H1 (cell line): ENCODE data around the gene AGAP1.

Source experiments
- GABPA ChIP-seq: IDR thresholded peaks from 2 replicates; pipeline ENCODE4 v1.6.1; 2011; ENCODE audit warnings: mild to moderate bottlenecking, low read length, moderate library complexity, borderline replicate concordance; ENCODE audit not compliant: insufficient read depth
- JUN ChIP-seq: IDR thresholded peaks from 2 replicates; pipeline ENCODE4 v1.6.1; 2011; ENCODE audit warnings: low read depth, mild to moderate bottlenecking, improper control_type of control experiment, low read length
- KDM4A ChIP-seq: IDR thresholded peaks from one replicate; pipeline ENCODE4 v1.7.1; 2012; ENCODE audit warnings: low read depth, mild to moderate bottlenecking, moderate library complexity, low read length, inconsistent platforms; ENCODE audit not compliant: severe bottlenecking
- NANOG ChIP-seq: IDR thresholded peaks from 2 replicates; pipeline ENCODE4 v1.6.1; 2011; ENCODE audit warnings: low read length, low read depth, mild to moderate bottlenecking, inconsistent platforms; ENCODE audit not compliant: insufficient read depth, poor library complexity, severe bottlenecking
- POLR2A ChIP-seq, 2 experiments: IDR thresholded peaks; 1 replicate in 1 of 2; 2 replicates in 1 of 2; pipeline ENCODE4 v1.6.1; 2011; ENCODE audit warnings: low read depth in 2 of 2, low read length in 2 of 2, mild to moderate bottlenecking in 2 of 2; ENCODE audit errors: control extremely low read depth in 1 of 2
- TF ChIP-seq, protein P1 (sequence below), 3 experiments: IDR thresholded peaks; 1 replicate in 2 of 3; 2 replicates in 1 of 3; pipeline versions ENCODE4 v1.5.1 to v1.6.1; 2011; ENCODE audit warnings: low read length in 3 of 3, mild to moderate bottlenecking in 3 of 3, inconsistent platforms in 2 of 3, low read depth in 1 of 3, moderate library complexity in 1 of 3; ENCODE audit not compliant: insufficient read depth in 1 of 3; ENCODE audit errors: control extremely low read depth in 1 of 3

DNA sequence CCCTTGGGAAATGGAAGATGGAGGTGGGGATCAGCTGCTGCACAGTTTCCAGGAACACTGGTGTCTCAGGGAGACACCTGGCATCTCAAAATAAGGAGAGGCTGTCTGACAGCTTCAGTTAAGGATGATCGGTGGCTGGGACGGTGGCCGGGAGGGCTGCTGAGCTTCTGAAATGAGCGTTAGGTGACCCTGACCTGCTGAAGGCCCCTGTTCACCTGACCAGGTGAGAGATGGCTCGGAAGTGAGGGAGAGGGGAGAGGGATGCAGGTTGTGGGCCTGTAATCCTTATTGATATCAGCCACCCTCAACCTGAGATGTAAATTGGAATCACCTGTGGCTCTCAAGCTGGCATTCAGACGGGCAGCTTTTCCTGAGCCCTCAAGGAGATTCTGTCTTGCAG lies 99.0 kb downstream of the AGAP1 start:
- TF ChIP-seq POLR2A (IDR thresholded peaks at IDR 0.05; ENCODE audit: control extremely low read depth in 1 of 2, low read depth in 2 of 2, low read length in 2 of 2) (no peak), GABPA (no peak), KDM4A (no peak), JUN (no peak), NANOG (no peak)
- TF ChIP-seq, protein P1, sequence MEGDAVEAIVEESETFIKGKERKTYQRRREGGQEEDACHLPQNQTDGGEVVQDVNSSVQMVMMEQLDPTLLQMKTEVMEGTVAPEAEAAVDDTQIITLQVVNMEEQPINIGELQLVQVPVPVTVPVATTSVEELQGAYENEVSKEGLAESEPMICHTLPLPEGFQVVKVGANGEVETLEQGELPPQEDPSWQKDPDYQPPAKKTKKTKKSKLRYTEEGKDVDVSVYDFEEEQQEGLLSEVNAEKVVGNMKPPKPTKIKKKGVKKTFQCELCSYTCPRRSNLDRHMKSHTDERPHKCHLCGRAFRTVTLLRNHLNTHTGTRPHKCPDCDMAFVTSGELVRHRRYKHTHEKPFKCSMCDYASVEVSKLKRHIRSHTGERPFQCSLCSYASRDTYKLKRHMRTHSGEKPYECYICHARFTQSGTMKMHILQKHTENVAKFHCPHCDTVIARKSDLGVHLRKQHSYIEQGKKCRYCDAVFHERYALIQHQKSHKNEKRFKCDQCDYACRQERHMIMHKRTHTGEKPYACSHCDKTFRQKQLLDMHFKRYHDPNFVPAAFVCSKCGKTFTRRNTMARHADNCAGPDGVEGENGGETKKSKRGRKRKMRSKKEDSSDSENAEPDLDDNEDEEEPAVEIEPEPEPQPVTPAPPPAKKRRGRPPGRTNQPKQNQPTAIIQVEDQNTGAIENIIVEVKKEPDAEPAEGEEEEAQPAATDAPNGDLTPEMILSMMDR (IDR thresholded peaks at IDR 0.05; ENCODE audit: control extremely low read depth in 1 of 3, insufficient read depth in 1 of 3, low read depth in 1 of 3, low read length in 3 of 3) = no peak
